GM08714 (cell line): ENCODE results near the gene BCAR1.

Experiments
- H3K4me3 ChIP-seq: fragments of 200-500 bp; sonication (Bioruptor generic); 2 replicates; pipeline ENCODE4 v1.5.1; 2014; ENCODE audit warnings: mild to moderate bottlenecking, low read length, inconsistent platforms
- ZNF274 ChIP-seq: IDR thresholded peaks from 2 replicates; pipeline ENCODE4 v1.6.1; 2012; ENCODE audit warnings: mild to moderate bottlenecking, low read depth, low read length

Gene BCAR1

DNA sequence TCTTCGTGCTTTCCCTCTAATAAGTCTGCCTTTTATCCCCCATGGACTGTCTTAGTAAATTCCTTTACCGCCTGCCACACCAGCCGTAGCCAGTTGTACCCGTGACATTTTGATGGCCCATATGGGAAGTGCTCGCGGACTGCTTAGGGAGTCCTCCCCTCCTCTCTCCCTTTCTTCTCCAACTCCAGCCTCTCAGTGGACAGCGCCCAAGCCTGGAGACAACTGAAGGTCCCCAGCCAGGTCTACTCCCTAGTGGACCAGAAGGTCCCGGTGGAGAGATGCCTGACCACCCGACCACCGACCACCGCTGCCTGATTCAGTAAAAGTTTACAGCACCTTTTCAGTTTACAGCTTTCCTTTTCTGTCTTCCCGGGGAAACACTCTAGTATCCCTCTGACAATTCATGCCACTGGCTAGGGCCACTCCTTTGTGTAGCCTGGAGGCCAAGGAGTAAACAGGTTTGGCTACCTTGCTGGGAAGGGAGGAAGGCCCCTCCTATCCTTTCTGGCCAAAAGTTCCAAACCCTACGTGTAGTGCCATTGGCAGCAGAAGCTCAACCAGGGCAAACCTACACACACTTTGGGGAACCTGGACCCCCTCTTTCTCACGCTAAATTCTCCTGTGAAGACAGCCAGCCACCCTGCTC is 62.5 kb downstream of the BCAR1 start:
- no peak overlapping the region for H3K4me3 ChIP-seq
- no peak for TF ChIP-seq ZNF274

DNA sequence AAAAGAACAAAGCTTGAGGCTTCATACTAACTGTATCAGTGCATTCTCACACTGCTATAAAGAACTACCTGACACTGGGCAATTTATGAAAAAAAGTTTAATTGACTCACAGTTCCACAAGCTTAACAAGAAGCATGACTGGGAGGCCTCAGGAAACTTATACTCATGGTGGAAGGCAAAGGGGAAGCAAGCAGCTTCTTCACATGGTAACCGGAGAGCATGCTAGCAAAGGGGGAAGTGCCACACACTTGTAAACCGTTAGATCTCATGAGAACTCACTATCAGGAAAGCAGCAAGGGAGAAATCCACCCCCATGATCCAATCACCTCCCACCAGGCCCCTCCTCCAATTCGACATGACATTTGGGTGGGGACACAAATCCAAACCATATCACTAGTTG is 69.8 kb downstream of the BCAR1 start:
- H3K4me3 ChIP-seq, result no peak overlapping the region
- no peak for TF ChIP-seq ZNF274

DNA sequence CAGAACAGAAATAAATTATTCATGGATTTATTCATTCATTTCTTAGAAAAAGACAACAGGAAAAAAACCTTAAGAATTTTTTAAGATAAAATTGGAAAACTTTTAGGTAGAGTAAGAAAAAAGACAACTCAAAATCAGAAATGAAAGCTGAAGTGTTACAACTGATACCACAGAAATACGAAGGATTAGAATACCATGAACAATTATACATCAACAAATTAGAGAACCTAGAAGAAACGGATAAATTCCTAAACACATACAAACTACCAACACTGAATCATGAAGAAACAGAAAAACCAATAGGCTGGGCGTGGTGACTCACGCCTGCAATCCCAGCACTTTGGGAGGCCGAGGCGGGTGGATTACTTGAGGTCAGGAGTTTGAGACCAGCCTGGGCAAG is 72.2 kb downstream of the BCAR1 start:
- H3K4me3 ChIP-seq, result no peak overlapping the region
- no peak for TF ChIP-seq ZNF274
